Hepatocyte (in vitro differentiated cells): ENCODE results near the gene ITPRID1. TPM values are rescaled to one million over a fixed set of nuclear protein-coding genes. Genes with fewer than 3 reads are reported as not detected.

Experiments
- DNase-seq: peaks from one replicate; pipeline ENCODE4 v3.0.0-alpha.2; 2016; ENCODE audit warnings: low spot score
- H2AFZ ChIP-seq: fragments of 200-600 bp; sonication (generic); 2 replicates; pipeline ENCODE4 v1.6.0; 2016; ENCODE audit warnings: antibody characterized with exemption, mild to moderate bottlenecking
- H3K27ac ChIP-seq: fragments of 200-600 bp; sonication (generic); 2 replicates; pipeline ENCODE4 v1.5.1; 2016; ENCODE audit warnings: mild to moderate bottlenecking
- H3K27me3 ChIP-seq: fragments of 200-600 bp; sonication (generic); 2 replicates; pipeline ENCODE4 v1.6.1; 2016
- H3K36me3 ChIP-seq: fragments of 200-600 bp; sonication (generic); replicated peaks from 2 replicates; pipeline ENCODE4 v1.5.1; 2016; ENCODE audit warnings: low read depth; ENCODE audit not compliant: insufficient read depth
- H3K4me1 ChIP-seq: fragments of 200-600 bp; sonication (generic); 2 replicates; pipeline ENCODE4 v1.5.1; 2016; ENCODE audit warnings: mild to moderate bottlenecking, moderate library complexity; ENCODE audit not compliant: insufficient read depth
- H3K4me2 ChIP-seq: fragments of 200-600 bp; sonication (generic); 2 replicates; pipeline ENCODE4 v1.6.0; 2016
- H3K4me3 ChIP-seq: fragments of 200-600 bp; sonication (generic); 2 replicates; pipeline ENCODE4 v1.5.1; 2016; ENCODE audit warnings: mild to moderate bottlenecking
- H3K79me2 ChIP-seq: fragments of 200-600 bp; sonication (generic); 2 replicates; pipeline ENCODE4 v1.6.0; 2017; ENCODE audit warnings: mild to moderate bottlenecking
- H3K9me2 ChIP-seq: fragments of 200-600 bp; sonication (generic); replicated peaks from 2 replicates; pipeline ENCODE4 v1.6.0; 2017; ENCODE audit warnings: mild to moderate bottlenecking; ENCODE audit not compliant: insufficient read depth
- H3K9me3 ChIP-seq: fragments of 200-600 bp; sonication (generic); 2 replicates; pipeline ENCODE4 v1.5.1; 2016; ENCODE audit warnings: low read depth, mild to moderate bottlenecking
- H4K20me1 ChIP-seq: fragments of 200-600 bp; sonication (generic); 2 replicates; pipeline ENCODE4 v1.6.0; 2016; ENCODE audit warnings: mild to moderate bottlenecking; ENCODE audit not compliant: insufficient read depth, poor library complexity, severe bottlenecking
- CTCF ChIP-seq: fragments of 200-600 bp; sonication (generic); IDR thresholded peaks from 2 replicates; pipeline ENCODE4 v1.5.1; 2016; ENCODE audit warnings: antibody characterized with exemption, mild to moderate bottlenecking; ENCODE audit not compliant: poor library complexity
- EZH2 ChIP-seq: fragments of 200-600 bp; sonication (generic); IDR thresholded peaks from 2 replicates; pipeline ENCODE4 v1.6.1; 2016; ENCODE audit warnings: antibody characterized with exemption, mild to moderate bottlenecking, borderline replicate concordance
- EZH2phosphoT487 ChIP-seq: fragments of 200-600 bp; sonication (generic); IDR thresholded peaks from one replicate; pipeline ENCODE4 v1.6.1; 2018; ENCODE audit warnings: antibody characterized with exemption, mild to moderate bottlenecking, low read depth, moderate library complexity; ENCODE audit not compliant: unreplicated experiment, severe bottlenecking
- WGBS: methylation state at CpG from one replicate; pipeline ENCODE4 v1.1.6; 2016; ENCODE audit warnings: low lambda C conversion rate; ENCODE audit errors: missing lambda C conversion rate; 5-methylcytosine and 5-hydroxymethylcytosine counted together
- polyA plus RNA-seq: library from polyadenylated mRNA; unstranded; fragments of >200 nt; fragmentation: Nextera tagmentation; extraction: Ambion mirVana; gene quantifications from 2 replicates; pipeline ENCODE4 v1.2.1, GENCODE V29; 2016
- total RNA-seq: library from RNA; depleted of rRNA; stranded (reverse); fragments of >200 nt; gene quantifications from 2 replicates; pipeline ENCODE4 v1.2.3, GENCODE V29; 2014

The ITPRID1 gene
- total and polyA plus RNA-seq, 2 experiments from 2014 or later: 0.06 TPM; not detected in 1

GRCh38 chr7:31702354-31702753 is 188.5 kb downstream of the ITPRID1 start:
- no peak overlapping the region for H3K27ac ChIP-seq
- DNase-seq: no peak
- no peak for TF ChIP-seq EZH2
- TF ChIP-seq EZH2phosphoT487: no peak
- no peak for TF ChIP-seq CTCF
- no peaks in the 10 kb centered on the region for H4K20me1 ChIP-seq
- H3K4me3 ChIP-seq: no peak overlapping the region
- H3K9me2 ChIP-seq: no peaks in the 10 kb centered on the region
- no peak overlapping the region for H2AFZ ChIP-seq
- H3K36me3 ChIP-seq: no peaks in the 10 kb centered on the region
- no peaks in the 10 kb centered on the region for H3K79me2 ChIP-seq
- 87% methylated on average over 3 of the region's 3 CpGs for WGBS
- no peak overlapping the region for H3K4me2 ChIP-seq
- no peaks in the 10 kb centered on the region for H3K4me1 ChIP-seq
- H3K9me3 ChIP-seq: no peaks in the 10 kb centered on the region
- no peaks in the 10 kb centered on the region for H3K27me3 ChIP-seq

GRCh38 chr7:31705377-31705776 is 191.5 kb downstream of the ITPRID1 start:
- H3K4me1 ChIP-seq: no peaks in the 10 kb centered on the region
- H3K9me3 ChIP-seq: no peaks in the 10 kb centered on the region
- no peak overlapping the region for H3K27ac ChIP-seq
- no peak overlapping the region for H3K4me3 ChIP-seq
- H3K4me2 ChIP-seq: no peak overlapping the region
- no peaks in the 10 kb centered on the region for H3K36me3 ChIP-seq
- 88% methylated on average over 3 of the region's 3 CpGs for WGBS
- no peaks in the 10 kb centered on the region for H4K20me1 ChIP-seq
- no peaks in the 10 kb centered on the region for H3K9me2 ChIP-seq
- TF ChIP-seq EZH2 (no peak), EZH2phosphoT487 (no peak), CTCF (no peak)
- no peaks in the 10 kb centered on the region for H3K79me2 ChIP-seq
- no peak for DNase-seq
- H3K27me3 ChIP-seq: peaks cover 1% of the 10 kb centered on the region
- H2AFZ ChIP-seq: no peak overlapping the region

GRCh38 chr7:31707089-31707488 is 193.2 kb downstream of the ITPRID1 start:
- Histone ChIP-seq H3K4me3 (no peak overlapping the region), H3K27me3 (peaks cover 10% of the 10 kb centered on the region), H3K27ac (no peak overlapping the region), H3K9me3 (no peaks in the 10 kb centered on the region), H4K20me1 (no peaks in the 10 kb centered on the region), H2AFZ (no peak overlapping the region), H3K4me1 (no peaks in the 10 kb centered on the region), H3K9me2 (no peaks in the 10 kb centered on the region), H3K36me3 (no peaks in the 10 kb centered on the region), H3K4me2 (no peak overlapping the region), H3K79me2 (no peaks in the 10 kb centered on the region)
- DNase-seq: no peak
- 64% methylated on average over 5 of the region's 5 CpGs for WGBS
- TF ChIP-seq EZH2 (no peak), EZH2phosphoT487 (no peak), CTCF (no peak)

Other genes with a start within 250 kb of the ITPRID1 start
- not detected in 2 replicates for gene NEUROD6, start 173.4 kb upstream of the ITPRID1 start, total RNA-seq
- gene NEUROD6, start 173.4 kb upstream of the ITPRID1 start, polyA plus RNA-seq: not detected in 2 replicates
- not detected in 2 replicates for gene PPP1R17, start 173.1 kb downstream of the ITPRID1 start, total RNA-seq
- gene PPP1R17, start 173.1 kb downstream of the ITPRID1 start, polyA plus RNA-seq: not detected in 2 replicates